Measurements from ENCODE around the gene OGFR. TPM values are rescaled to one million over a fixed set of nuclear protein-coding genes. Genes with fewer than 3 reads are reported as not detected.

OGFR gene
- polyA plus RNA-seq, 3 donors = 47.8 to 114 (median 79.3) TPM

GRCh38 chr20:62782149-62782892, 22.3 kb upstream of the OGFR start:
- Mint-ChIP-seq H3K4me3 (no peak overlapping the region), H3K27ac (peak overlapping the region in 1 of 7 donors; percentile 58), H3K4me1 (peaks cover 16% of the 10 kb centered on the region), H3K9me3 (peaks cover 6 to 9% (median 8%) of the 10 kb centered on the region in 7 donors), H3K36me3 (peaks cover 4 to 10% of the 10 kb centered on the region in 2 donors), H3K27me3 (ENCODE audit: low read depth in 3 of 3) (peaks cover 0 to 8% (median 7%) of the 10 kb centered on the region in 3 donors)
- Histone ChIP-seq H3K27ac (ENCODE audit: low read depth in 1 of 2, low read length in 2 of 2) (no peak overlapping the region), H3K4me3 (replicated peaks in 1 of 3; ENCODE audit: low read depth in 2 of 3, low read length in 3 of 3) (no peak overlapping the region), H3K9ac (ENCODE audit: insufficient read depth, low read length, poor library complexity, severe bottlenecking) (no peak overlapping the region), H3K79me2 (ENCODE audit: insufficient read depth, low read length) (no peaks in the 10 kb centered on the region), H3K4me1 (ENCODE audit: control insufficient read depth in 1 of 2, insufficient read depth in 2 of 2, low read length in 2 of 2) (peaks cover 6 to 15% of the 10 kb centered on the region in 2 donors), H3K9me3 (replicated peaks in 1 of 2; ENCODE audit: control insufficient read depth in 1 of 2, insufficient read depth in 1 of 2, low read length in 2 of 2) (peaks cover 0 to 7% of the 10 kb centered on the region in 2 donors), H3K27me3 (ENCODE audit: control insufficient read depth in 2 of 2, insufficient read depth in 2 of 2, low read length in 2 of 2) (no peaks in the 10 kb centered on the region), H3K36me3 (replicated peaks in 1 of 2; ENCODE audit: control insufficient read depth in 1 of 2, insufficient read depth in 2 of 2, low read length in 2 of 2) (no peaks in the 10 kb centered on the region), H3K4me2 (replicated peaks; ENCODE audit: extremely low read depth, low read length, poor library complexity, severe bottlenecking) (no peak overlapping the region), H4K20me1 (ENCODE audit: insufficient read depth, low read length) (no peaks in the 10 kb centered on the region), H2AFZ (ENCODE audit: insufficient read depth, low read depth, low read length, poor library complexity, severe bottlenecking) (no peak overlapping the region)
- intact Hi-C loops (cut with micrococcal nuclease) = no loop called here
- 94% methylated on average over 10 of the region's 18 CpGs for WGBS (ENCODE audit: insufficient coverage)
- no peak for DNase-seq
- no peak for TF ChIP-seq CTCF (IDR thresholded peaks at IDR 0.05)

- intact Hi-C loops (cut with micrococcal nuclease) = no loop called here
- Histone ChIP-seq H3K9ac (ENCODE audit: insufficient read depth, low read length, poor library complexity, severe bottlenecking) (no peak overlapping the region), H3K36me3 (replicated peaks in 1 of 2; ENCODE audit: control insufficient read depth in 1 of 2, insufficient read depth in 2 of 2, low read length in 2 of 2) (no peaks in the 10 kb centered on the region), H3K4me1 (ENCODE audit: control insufficient read depth in 1 of 2, insufficient read depth in 2 of 2, low read length in 2 of 2) (peaks cover 6 to 14% of the 10 kb centered on the region in 2 donors), H3K27me3 (ENCODE audit: control insufficient read depth in 2 of 2, insufficient read depth in 2 of 2, low read length in 2 of 2) (no peaks in the 10 kb centered on the region), H3K27ac (ENCODE audit: low read depth in 1 of 2, low read length in 2 of 2) (no peak overlapping the region), H2AFZ (ENCODE audit: insufficient read depth, low read depth, low read length, poor library complexity, severe bottlenecking) (no peak overlapping the region), H3K4me2 (replicated peaks; ENCODE audit: extremely low read depth, low read length, poor library complexity, severe bottlenecking) (no peak overlapping the region), H3K79me2 (ENCODE audit: insufficient read depth, low read length) (no peaks in the 10 kb centered on the region), H3K4me3 (replicated peaks in 1 of 3; ENCODE audit: low read depth in 2 of 3, low read length in 3 of 3) (no peak overlapping the region), H4K20me1 (ENCODE audit: insufficient read depth, low read length) (no peaks in the 10 kb centered on the region), H3K9me3 (replicated peaks in 1 of 2; ENCODE audit: control insufficient read depth in 1 of 2, insufficient read depth in 1 of 2, low read length in 2 of 2) (peaks cover 0 to 13% of the 10 kb centered on the region in 2 donors)
- Mint-ChIP-seq H3K36me3 (peaks cover 7 to 15% of the 10 kb centered on the region in 2 donors), H3K9me3 (peaks cover 11 to 14% (median 13%) of the 10 kb centered on the region in 7 donors), H3K4me1 (peaks cover 19% of the 10 kb centered on the region), H3K4me3 (no peak overlapping the region), H3K27me3 (ENCODE audit: low read depth in 3 of 3) (peaks cover 1 to 8% (median 7%) of the 10 kb centered on the region in 3 donors), H3K27ac (peak overlapping the region in 1 of 7 donors; percentile 50)
- no peak for DNase-seq
- no peak for TF ChIP-seq CTCF (IDR thresholded peaks at IDR 0.05)
- WGBS (ENCODE audit: insufficient coverage) = 47% methylated on average over 6 of the region's 9 CpGs
Observed at GRCh38 chr20:62782893-62783278, 21.7 kb upstream of the OGFR start.
